ENCODE results near the gene TNFSF4.

- TF ChIP-seq CTCF (IDR thresholded peaks at IDR 0.05), result no peak
- TF ChIP-seq POLR2A (IDR thresholded peaks at IDR 0.05), result no peak
Measured at GRCh38 chr1:173181791-173182190, 25.3 kb downstream of the TNFSF4 start.
